GM15510 (cell line): ENCODE results near the gene SERPINB6.
A peak's percentile ranks its signal among the peaks of the same experiment; 100 is the strongest.

Experiments
- POLR2A ChIP-seq: IDR thresholded peaks from 3 replicates; pipeline ENCODE4 v1.6.1; 2011; ENCODE audit warnings: borderline replicate concordance; ENCODE audit not compliant: insufficient read length; ENCODE audit errors: extremely low read depth

The SERPINB6 gene

DNA sequence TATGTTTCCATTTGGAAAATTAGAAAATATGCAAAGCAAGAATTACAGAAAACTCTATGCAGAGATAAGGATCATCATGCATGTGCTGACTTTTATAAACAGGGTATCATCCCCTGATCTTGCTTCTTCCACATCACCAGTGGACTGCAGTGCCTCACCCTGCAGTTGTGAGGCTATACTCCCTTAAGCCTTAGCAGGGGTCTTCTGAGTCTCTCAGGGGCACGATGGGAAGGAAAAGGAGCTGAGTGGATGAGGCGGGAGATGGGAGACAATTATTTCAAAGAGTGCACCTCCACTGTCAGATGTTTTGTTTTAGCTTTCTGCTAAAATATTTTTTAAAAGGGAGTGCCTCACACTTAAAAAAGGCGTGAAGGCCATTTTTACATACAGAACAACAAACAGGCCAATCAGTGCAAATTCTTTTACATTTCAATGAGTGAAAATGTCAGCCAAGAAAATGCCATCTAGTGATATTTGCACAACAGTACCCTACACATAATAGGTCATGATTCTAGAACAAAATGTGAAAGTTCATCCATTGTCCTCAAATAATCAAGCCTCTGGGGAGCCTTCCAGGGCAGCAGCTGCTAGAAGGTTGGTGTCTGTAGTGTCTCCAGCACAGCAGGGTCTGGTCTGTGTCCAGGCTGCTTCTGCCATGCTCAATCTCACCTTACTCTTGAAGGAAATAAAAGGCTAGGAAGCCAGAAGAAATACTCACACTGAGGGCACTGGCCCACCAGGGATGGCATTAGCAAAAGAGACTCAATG is 55.0 kb downstream of the SERPINB6 start:
- no peak for TF ChIP-seq POLR2A

DNA sequence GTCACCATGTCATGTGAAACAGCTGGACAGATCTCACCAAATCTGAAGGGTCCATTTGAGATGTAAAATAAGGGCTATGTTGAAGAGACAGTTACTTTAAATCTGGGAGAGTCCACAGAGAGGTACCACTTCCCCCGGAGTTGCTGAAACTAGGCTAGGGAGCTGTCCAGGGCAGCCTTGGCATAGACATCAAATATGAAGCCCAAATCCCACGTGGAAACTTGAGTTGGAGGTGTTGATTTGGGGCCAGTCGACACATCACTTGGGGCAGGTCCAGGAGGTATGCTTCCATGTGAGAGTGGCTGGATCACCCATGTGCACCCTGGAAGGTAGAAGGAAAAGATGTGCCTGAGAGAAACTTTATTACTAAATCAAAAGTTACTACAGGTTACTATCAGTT is 56.2 kb downstream of the SERPINB6 start:
- no peak for TF ChIP-seq POLR2A

- no peak for TF ChIP-seq POLR2A
These were observed 57.1 kb downstream of the SERPINB6 start for GRCh38 chr6:2914318-2914660.

- no peak for TF ChIP-seq POLR2A
These were observed 57.6 kb downstream of the SERPINB6 start for GRCh38 chr6:2913621-2914317.

GRCh38 chr6:2911171-2911570 is 60.2 kb downstream of the SERPINB6 start:
- TF ChIP-seq POLR2A: no peak

DNA sequence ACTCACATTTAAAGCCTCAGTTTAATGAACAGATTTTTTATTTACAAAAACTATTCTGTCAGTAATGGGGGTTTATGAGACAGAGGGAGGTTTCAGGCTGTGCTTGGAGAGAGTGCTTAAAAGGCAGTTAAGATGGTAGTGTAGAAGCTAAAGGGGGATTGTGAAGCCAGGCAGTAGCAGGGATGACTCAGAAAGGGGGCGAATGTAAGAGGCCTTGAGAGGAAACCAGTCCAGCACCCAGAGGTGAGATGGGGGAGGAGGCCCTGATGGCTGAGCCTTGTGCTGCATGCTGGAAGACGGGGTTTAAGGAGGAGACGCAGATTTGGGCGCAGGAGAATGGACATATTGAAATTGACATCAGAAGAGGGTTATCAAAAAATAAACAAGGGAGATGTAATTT is 61.6 kb downstream of the SERPINB6 start:
- TF ChIP-seq POLR2A: no peak

- TF ChIP-seq POLR2A: peak; percentile 25
These were observed 70.3 kb downstream of the SERPINB6 start for GRCh38 chr6:2900821-2901644.

DNA sequence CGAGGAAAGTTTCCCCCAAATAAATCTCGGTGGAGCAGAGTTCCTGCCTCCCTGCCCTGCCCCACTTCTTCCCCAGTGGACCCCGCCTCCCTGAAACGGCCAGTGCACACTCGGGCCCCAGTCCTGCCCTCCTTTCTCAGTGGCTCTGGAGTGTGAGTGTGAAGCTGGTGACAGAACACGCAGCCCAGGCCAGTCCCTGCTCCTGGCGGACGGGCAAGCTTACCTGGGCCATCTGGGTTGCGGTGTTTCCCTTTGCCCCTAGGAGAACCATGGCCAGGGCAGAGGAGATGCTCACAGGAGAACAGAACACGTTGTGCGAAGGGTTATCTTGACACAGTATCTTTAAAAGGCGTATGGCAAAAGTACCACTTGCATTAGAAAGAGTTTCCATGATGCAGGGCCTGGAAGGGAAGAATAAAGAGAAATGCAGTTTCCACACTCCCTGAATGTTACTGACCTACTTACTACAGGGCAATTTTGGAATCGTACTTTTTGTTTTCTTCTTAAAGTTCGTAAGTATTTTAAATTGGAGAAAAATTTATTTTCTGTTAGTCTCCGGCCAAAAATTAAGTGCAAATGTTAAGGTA is 71.1 kb downstream of the SERPINB6 start:
- peak; percentile 12 for TF ChIP-seq POLR2A

DNA sequence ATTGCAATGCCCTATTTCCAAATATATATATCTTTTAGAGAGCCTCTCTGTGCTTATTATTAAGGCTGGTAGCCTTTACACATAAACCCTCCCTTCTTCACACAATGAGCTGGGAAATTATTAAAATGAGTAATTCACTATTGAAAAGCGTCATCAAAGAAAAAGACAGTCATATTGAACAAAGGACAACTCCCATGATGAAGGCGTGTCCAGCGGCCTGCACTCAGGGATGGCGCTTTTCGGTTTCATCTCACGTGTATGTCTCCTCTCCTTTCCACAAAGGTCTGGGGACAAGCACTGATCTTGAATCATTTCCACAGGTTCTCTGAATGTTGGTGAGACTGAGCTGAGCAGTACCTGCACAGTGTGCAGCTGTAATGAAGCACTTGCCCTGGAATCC is 71.8 kb downstream of the SERPINB6 start:
- TF ChIP-seq POLR2A: no peak
